Panc1 (cell line): ENCODE measurements around the gene LRP4. TPM values are rescaled to one million over a fixed set of nuclear protein-coding genes. Genes with fewer than 3 reads are reported as not detected.
A peak's percentile ranks its signal among the peaks of the same experiment; 100 is the strongest.

Experiments
- ATAC-seq: fragments of 200-7000 bp; cut with Tn5 transposase; 2 replicates; pipeline ENCODE4 v1.9.1; 2020; ENCODE audit warnings: mild to moderate bottlenecking, moderate library complexity
- BruUV-seq: library from RNA; stranded (reverse); fragments of 400-500 nt; replicated peaks from 2 replicates; lab custom pipeline; 2021; lab: Mats Ljungman, UMichigan
- CTCF ChIA-PET: fragments of 300-600 bp; sonication (Branson Sonifier 250); formaldehyde crosslinking; loops from one replicate; lab custom pipeline; 2022; ENCODE audit warnings: antibody characterized with exemption; lab: Charles Lee
- POLR2A ChIA-PET: fragments of 300-600 bp; sonication (Branson Sonifier 250); formaldehyde crosslinking; loops from one replicate; lab custom pipeline; 2022; ENCODE audit warnings: antibody characterized with exemption; lab: Charles Lee
- DNase-seq: peaks from one replicate; pipeline ENCODE4 v3.0.0-alpha.2; 2010; ENCODE audit warnings: low read depth, low spot score
- H3K27ac ChIP-seq: 2 replicates; pipeline ENCODE4 v1.5.1; 2011; ENCODE audit warnings: mild to moderate bottlenecking, low read length, inconsistent platforms
- H3K27me3 ChIP-seq: fragments of 200-500 bp; sonication (Bioruptor generic); 2 replicates; pipeline ENCODE4 v1.6.0; 2014; ENCODE audit warnings: low read length, inconsistent platforms; ENCODE audit not compliant: control insufficient read depth, insufficient read depth
- H3K36me3 ChIP-seq: fragments of 200-500 bp; sonication (Bioruptor generic); 2 replicates; pipeline ENCODE4 v1.5.1; 2014; ENCODE audit warnings: inconsistent platforms, mild to moderate bottlenecking, low read length, moderate library complexity; ENCODE audit not compliant: control insufficient read depth, insufficient read depth
- H3K4me1 ChIP-seq: 2 replicates; pipeline ENCODE4 v1.5.1; 2011; ENCODE audit warnings: inconsistent platforms, mild to moderate bottlenecking, low read length, moderate library complexity; ENCODE audit not compliant: control insufficient read depth, insufficient read depth
- H3K4me3 ChIP-seq, 2 experiments: 2 replicates each; pipeline ENCODE4 v1.5.1; 2011 to 2012; ENCODE audit warnings: low read depth in 2 of 2, low read length in 2 of 2, mild to moderate bottlenecking in 2 of 2, inconsistent platforms in 1 of 2, moderate library complexity in 1 of 2
- H3K9me3 ChIP-seq: fragments of 200-500 bp; sonication (Bioruptor generic); 2 replicates; pipeline ENCODE4 v1.5.1; 2014; ENCODE audit warnings: low read depth, mild to moderate bottlenecking, inconsistent platforms, low read length, moderate library complexity; ENCODE audit not compliant: control insufficient read depth, insufficient read depth
- CTCF ChIP-seq: fragments of 450-650 bp; IDR thresholded peaks from 2 replicates; pipeline ENCODE4 v1.5.1; 2017; ENCODE audit warnings: mild to moderate bottlenecking
- POLR2AphosphoS5 ChIP-seq: IDR thresholded peaks from 2 replicates; pipeline ENCODE4 v1.6.1; 2012; ENCODE audit warnings: mild to moderate bottlenecking, low read depth, low read length, moderate library complexity
- REST ChIP-seq, 2 experiments: IDR thresholded peaks; 2 replicates each; pipeline ENCODE4 v1.6.1; 2011 to 2012; ENCODE audit warnings: low read depth in 2 of 2, control low read depth in 1 of 2, low read length in 1 of 2, mild to moderate bottlenecking in 1 of 2, moderate library complexity in 1 of 2; ENCODE audit not compliant: insufficient read depth in 1 of 2
- SIN3A ChIP-seq: IDR thresholded peaks from 2 replicates; pipeline ENCODE4 v1.6.1; 2012; ENCODE audit warnings: low read depth, mild to moderate bottlenecking, low read length, moderate library complexity, borderline replicate concordance; ENCODE audit not compliant: insufficient read depth
- TCF7L2 ChIP-seq: IDR thresholded peaks from 2 replicates; pipeline ENCODE4 v1.6.1; 2011; ENCODE audit warnings: mild to moderate bottlenecking, low read depth, low read length, inconsistent platforms
- in situ Hi-C: cut with HindIII; loops from 2 replicates; pipeline ENCODE4 v1.10.0; 2016; ENCODE audit warnings: low sequenced_read_pairs, low pct_unique_long_range_greater_than_20kb
- intact Hi-C: fragments of 100-400 bp; cut with micrococcal nuclease; formaldehyde crosslinking; loops from one replicate; pipeline ENCODE4 v1.10.0; 2022; ENCODE audit not compliant: unreplicated experiment
- total RNA-seq: library from RNA; stranded (reverse); gene quantifications from one replicate; pipeline ENCODE4 v1.2.1, GENCODE V29; 2021; ENCODE audit not compliant: unreplicated experiment

The LRP4 gene
- total RNA-seq, 1 experiment from 2014 or later = 11.7 TPM

GRCh38 chr11:46834821-46835220 is 83.5 kb downstream of the LRP4 start:
- Histone ChIP-seq H3K4me3 (no peak overlapping the region), H3K4me1 (peaks cover 9% of the 10 kb centered on the region), H3K9me3 (no peaks in the 10 kb centered on the region), H3K27me3 (no peaks in the 10 kb centered on the region), H3K36me3 (no peaks in the 10 kb centered on the region), H3K27ac (no peak overlapping the region)
- DNase-seq (no peak), ATAC-seq (no peak)
- BruUV-seq = TSS peak; percentile 6
- ChIA-PET CTCF (no interaction called here), POLR2A (interaction anchor here (0.6 kb wide), 1 partner anchor 9 kb away, joined by 4 read pairs; no protein-coding TSS in a partner anchor)
- in situ Hi-C loops = no loop called here
- intact Hi-C loops = no loop called here
- TF ChIP-seq REST (IDR thresholded peaks at IDR 0.05; ENCODE audit: insufficient read depth in 1 of 2, low read depth in 2 of 2, low read length in 1 of 2) = no peak
- TF ChIP-seq TCF7L2 = no peak
- TF ChIP-seq CTCF = no peak
- TF ChIP-seq SIN3A = no peak
- TF ChIP-seq POLR2AphosphoS5 = no peak

- POLR2A ChIA-PET = no interaction called here
- DNase-seq (no peak), ATAC-seq (peak; percentile 44)
- Histone ChIP-seq H3K9me3 (no peaks in the 10 kb centered on the region), H3K36me3 (no peaks in the 10 kb centered on the region), H3K4me3 (no peak overlapping the region), H3K4me1 (peaks cover 25% of the 10 kb centered on the region), H3K27ac (no peak overlapping the region), H3K27me3 (no peaks in the 10 kb centered on the region)
- intact Hi-C loops = no loop called here
- in situ Hi-C loops = no loop called here
- TF ChIP-seq REST (IDR thresholded peaks at IDR 0.05; ENCODE audit: insufficient read depth in 1 of 2, low read depth in 2 of 2, low read length in 1 of 2) = no peak
- CTCF ChIA-PET = no interaction called here
- BruUV-seq = no TSS peak
Observed at GRCh38 chr11:46832511-46833214, 85.7 kb downstream of the LRP4 start.
